A549 (cell line): ENCODE data around the gene SEMA3E. TPM values are rescaled to one million over a fixed set of nuclear protein-coding genes. Genes with fewer than 3 reads are reported as not detected.

Source experiments
- ATAC-seq, 2 experiments: fragments of 200-7000 bp in 1 of 2; fragments of >200 bp in 1 of 2; cut with Nextera tagmentation in 1 of 2; cut with Tn5 transposase in 1 of 2; 3 replicates each; pipeline versions ENCODE4 v1.8.0 to v1.9.1; 2018 to 2020; ENCODE audit warnings: mild to moderate bottlenecking in 1 of 2, moderate library complexity in 1 of 2
- CTCF ChIA-PET: fragments of 300-600 bp; sonication (Branson Sonifier 250); formaldehyde crosslinking; extraction: SDS; loops from one replicate; lab custom pipeline; 2021; ENCODE audit warnings: antibody characterized with exemption, inconsistent platforms; lab: Yijun Ruan, JAX
- POLR2A ChIA-PET: fragments of 350-600 bp; formaldehyde crosslinking; extraction: SDS; loops from one replicate; lab custom pipeline; 2021; ENCODE audit warnings: antibody characterized with exemption, inconsistent platforms; lab: Yijun Ruan, JAX
- DNase-seq, 2 experiments: peaks; one replicate each; pipeline versions ENCODE4 v3.0.0 to v3.0.0-alpha.2; 2011 to 2016; ENCODE audit warnings: low read depth in 1 of 2, low spot score in 1 of 2
- FAIRE-seq: peaks from 2 replicates; lab custom pipeline; 2011; peaks lifted over from hg19 to GRCh38; lab: Jason Lieb, UNC
- H3K27ac ChIP-seq, 2 experiments: fragments of >200 bp; sonication (Bioruptor Twin); formaldehyde crosslinking; 3 replicates each; pipeline ENCODE4 v1.5.1; 2016 to 2017
- H3K4me1 ChIP-seq: fragments of >200 bp; sonication (Bioruptor Twin); formaldehyde crosslinking; 3 replicates; pipeline ENCODE4 v1.6.1; 2016
- H3K4me2 ChIP-seq: fragments of >200 bp; sonication (Bioruptor Twin); formaldehyde crosslinking; 3 replicates; pipeline ENCODE4 v1.6.1; 2016
- H3K4me3 ChIP-seq: fragments of >200 bp; sonication (Bioruptor Twin); formaldehyde crosslinking; 3 replicates; pipeline ENCODE4 v1.5.1; 2016
- H3K9me3 ChIP-seq: fragments of >200 bp; sonication (Bioruptor Twin); formaldehyde crosslinking; 3 replicates; pipeline ENCODE4 v1.6.1; 2016
- ATOH8 ChIP-seq: fragments of 250-450 bp; sonication (Bioruptor Pico); IDR thresholded peaks from 2 replicates; pipeline ENCODE4 v1.5.0; 2020; ENCODE audit warnings: low read depth, mild to moderate bottlenecking, moderate library complexity
- CBX2 ChIP-seq: fragments of 200-600 bp; sonication (generic); IDR thresholded peaks from 2 replicates; pipeline ENCODE4 v1.6.1; 2016; ENCODE audit warnings: low read depth, mild to moderate bottlenecking, borderline replicate concordance
- CHD4 ChIP-seq: fragments of 200-600 bp; sonication (generic); IDR thresholded peaks from 2 replicates; pipeline ENCODE4 v1.6.1; 2016; ENCODE audit warnings: antibody characterized with exemption, mild to moderate bottlenecking, borderline replicate concordance
- EP300 ChIP-seq, 2 experiments: fragments of >200 bp; sonication (Bioruptor Twin); formaldehyde crosslinking; IDR thresholded peaks; 2 replicates in 1 of 2; 3 replicates in 1 of 2; pipeline ENCODE4 v1.6.1; 2016 to 2017
- ESRRA ChIP-seq: fragments of 150-350 bp; IDR thresholded peaks from 2 replicates; pipeline ENCODE4 v1.6.1; 2014; ENCODE audit warnings: mild to moderate bottlenecking, low read length, borderline replicate concordance
- HDAC2 ChIP-seq: fragments of 200-600 bp; sonication (generic); IDR thresholded peaks from 2 replicates; pipeline ENCODE4 v1.6.1; 2016
- HES2 ChIP-seq: fragments of >200 bp; sonication (Bioruptor Twin); formaldehyde crosslinking; IDR thresholded peaks from 2 replicates; pipeline ENCODE4 v1.6.1; 2016
- HOXA7 ChIP-seq: fragments of 250-450 bp; sonication (Bioruptor Pico); IDR thresholded peaks from 2 replicates; pipeline ENCODE4 v1.5.0; 2020; ENCODE audit warnings: mild to moderate bottlenecking, moderate library complexity
- HOXB13 ChIP-seq: fragments of 250-450 bp; sonication (Bioruptor Pico); IDR thresholded peaks from 2 replicates; pipeline ENCODE4 v1.5.0; 2020; ENCODE audit warnings: low read depth, mild to moderate bottlenecking, moderate library complexity
- JUNB ChIP-seq: fragments of >200 bp; sonication (Bioruptor Twin); formaldehyde crosslinking; IDR thresholded peaks from 2 replicates; pipeline ENCODE4 v1.6.1; 2016
- MAX ChIP-seq: IDR thresholded peaks from 2 replicates; pipeline ENCODE4 v1.6.1; 2012
- MYC ChIP-seq: IDR thresholded peaks from 2 replicates; pipeline ENCODE4 v1.6.1; 2012; ENCODE audit warnings: mild to moderate bottlenecking, inconsistent platforms, low read length, improper control_type of control experiment, borderline replicate concordance
- NR3C1 ChIP-seq: fragments of >200 bp; sonication (Bioruptor Twin); formaldehyde crosslinking; IDR thresholded peaks from 3 replicates; pipeline ENCODE4 v1.6.1; 2017
- RARB ChIP-seq: fragments of 250-450 bp; sonication (Bioruptor Pico); IDR thresholded peaks from 2 replicates; pipeline ENCODE4 v1.8.0; 2021; ENCODE audit warnings: mild to moderate bottlenecking, moderate library complexity
- RCOR1 ChIP-seq: fragments of 150-350 bp; IDR thresholded peaks from 2 replicates; pipeline ENCODE4 v1.6.1; 2014; ENCODE audit warnings: antibody characterized with exemption, low read length, low read depth
- SREBF2 ChIP-seq: fragments of 450-650 bp; IDR thresholded peaks from 2 replicates; pipeline ENCODE4 v1.6.1; 2014; ENCODE audit warnings: mild to moderate bottlenecking, moderate library complexity
- TP53 ChIP-seq: fragments of 250-450 bp; sonication (Bioruptor Pico); IDR thresholded peaks from 2 replicates; pipeline ENCODE4 v1.5.0; 2021; ENCODE audit warnings: mild to moderate bottlenecking, moderate library complexity
- ZNF302 ChIP-seq: fragments of 250-450 bp; sonication (Bioruptor Pico); IDR thresholded peaks from 2 replicates; pipeline ENCODE4 v1.9.0; 2021; ENCODE audit warnings: inconsistent platforms, mild to moderate bottlenecking, moderate library complexity
- WGBS: methylation state at CpG from one replicate; pipeline ENCODE4 v1.1.6; 2017; ENCODE audit errors: missing lambda C conversion rate; 5-methylcytosine and 5-hydroxymethylcytosine counted together
- polyA plus RNA-seq, 4 experiments: library from polyadenylated mRNA; depleted of rRNA in 3 of 4; stranded (reverse); fragments of >200 nt; fragmentation: RNase III in 1 of 4; extraction: RNeasy Plus Mini Kit Qiagen cat#74134 plus additional on column Dnase treatment in 1 of 4; gene quantifications; 2 replicates in 3 of 4; 3 replicates in 1 of 4; pipeline ENCODE4 v1.2.3, GENCODE V29; 2011 to 2017
- TF ChIP-seq, protein P1 (sequence below): IDR thresholded peaks from 2 replicates; pipeline ENCODE4 v1.6.1; 2012
- TF ChIP-seq, protein P2 (sequence below): fragments of 150-350 bp; IDR thresholded peaks from 2 replicates; pipeline ENCODE4 v1.6.1; 2014; ENCODE audit warnings: low read depth, mild to moderate bottlenecking, low read length

SEMA3E gene
- polyA plus RNA-seq, 2 of the 4 experiments (the other 2 are of a cell fraction): 1.4 to 2.3 TPM

DNA sequence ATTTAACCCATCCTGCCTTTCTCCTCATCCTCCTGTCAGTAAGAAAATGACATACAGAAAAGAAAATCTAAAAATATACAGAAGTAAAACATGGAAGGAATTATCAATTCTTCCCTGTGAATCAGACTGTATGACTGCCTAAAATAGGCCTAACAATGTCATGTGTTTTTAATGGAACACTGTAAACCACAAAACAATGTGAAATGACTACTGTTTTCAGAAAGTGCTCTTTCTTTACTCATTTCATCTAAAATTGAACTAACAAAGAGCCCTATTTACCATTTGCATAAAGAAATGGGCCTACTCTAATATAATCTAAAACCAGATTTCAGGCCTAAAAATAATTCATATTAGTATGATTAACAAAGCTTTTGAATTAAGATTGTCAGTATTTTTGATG lies 35.7 kb downstream of the SEMA3E start (continued):
- TF ChIP-seq EP300 (IDR thresholded peaks at IDR 0.05): no peak
- no peak for TF ChIP-seq NR3C1
- TF ChIP-seq CBX2: no peak
- TF ChIP-seq ATOH8 (CRISPR knock-in tag): no peak
- TF ChIP-seq MAX: no peak
- TF ChIP-seq HES2: no peak
- TF ChIP-seq, all 56 proteins: peak for 0

DNA sequence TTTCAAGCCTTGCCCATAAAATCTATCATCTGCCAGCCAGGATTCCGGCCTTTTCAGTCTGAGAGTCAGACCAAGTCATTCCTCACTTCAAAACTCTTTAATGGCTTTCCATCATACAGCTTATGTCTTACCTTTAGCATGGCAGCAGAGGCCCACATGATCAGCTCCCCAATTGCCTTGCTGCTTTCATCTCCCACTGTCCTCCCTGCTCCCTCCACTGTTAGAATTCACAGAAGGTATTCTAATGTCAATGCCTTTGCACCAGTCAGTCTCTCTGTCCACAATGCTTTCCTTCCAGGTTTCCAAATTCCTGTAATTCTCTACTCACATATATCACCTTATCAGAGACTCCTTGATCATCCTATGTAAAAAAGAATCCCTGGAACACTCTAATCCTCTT lies 37.2 kb downstream of the SEMA3E start:
- DNase-seq (no peak), FAIRE-seq (no peak), ATAC-seq (no peak)
- POLR2A ChIA-PET: no interaction called here
- CTCF ChIA-PET: no interaction called here
- Histone ChIP-seq H3K4me2 (no peak overlapping the region), H3K4me1 (no peaks in the 10 kb centered on the region; the same call in 2 of the 3 replicates), H3K4me3 (no peak overlapping the region), H3K27ac (no peak overlapping the region), H3K9me3 (no peaks in the 10 kb centered on the region)
- 86% methylated on average over 1 of the region's 1 CpG for WGBS
- TF ChIP-seq HOXB13: no peak
- TF ChIP-seq, protein P1, sequence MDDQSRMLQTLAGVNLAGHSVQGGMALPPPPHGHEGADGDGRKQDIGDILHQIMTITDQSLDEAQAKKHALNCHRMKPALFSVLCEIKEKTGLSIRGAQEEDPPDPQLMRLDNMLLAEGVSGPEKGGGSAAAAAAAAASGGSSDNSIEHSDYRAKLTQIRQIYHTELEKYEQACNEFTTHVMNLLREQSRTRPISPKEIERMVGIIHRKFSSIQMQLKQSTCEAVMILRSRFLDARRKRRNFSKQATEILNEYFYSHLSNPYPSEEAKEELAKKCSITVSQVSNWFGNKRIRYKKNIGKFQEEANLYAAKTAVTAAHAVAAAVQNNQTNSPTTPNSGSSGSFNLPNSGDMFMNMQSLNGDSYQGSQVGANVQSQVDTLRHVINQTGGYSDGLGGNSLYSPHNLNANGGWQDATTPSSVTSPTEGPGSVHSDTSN: no peak
- TF ChIP-seq TP53 (CRISPR knock-in tag): no peak
- TF ChIP-seq SREBF2: no peak
- no peak for TF ChIP-seq CHD4
- TF ChIP-seq MYC: no peak
- no peak for TF ChIP-seq RCOR1
- TF ChIP-seq RARB (CRISPR knock-in tag): no peak

DNA sequence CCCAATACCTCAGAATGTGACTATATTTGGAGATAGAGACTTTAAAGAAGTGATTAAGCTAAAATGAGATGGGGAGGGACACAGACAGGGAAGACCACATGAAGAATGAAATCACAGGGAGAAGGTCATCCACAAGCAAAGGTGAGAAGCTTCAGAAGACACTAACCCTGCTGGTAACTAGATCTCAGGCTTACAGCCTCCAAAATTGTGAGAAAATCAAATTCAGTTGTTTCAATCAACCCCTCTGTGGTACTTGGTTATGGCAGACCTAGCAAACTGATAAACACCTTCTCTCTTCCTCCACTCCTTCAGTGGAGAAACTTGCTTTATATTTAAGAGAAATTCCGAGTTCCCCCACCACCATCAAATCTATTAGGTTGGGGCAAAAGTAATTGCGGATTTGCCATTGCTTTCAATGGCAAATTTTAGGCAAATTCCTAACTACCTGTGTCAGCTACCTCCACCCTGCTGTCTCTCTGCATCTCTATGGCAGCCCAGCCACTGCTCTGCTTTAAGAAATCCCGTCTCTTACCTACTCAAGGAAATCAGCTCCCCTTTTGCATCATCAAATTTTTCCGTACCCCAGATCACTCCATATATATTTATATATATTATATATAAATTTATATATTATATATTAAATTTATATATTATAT lies 38.2 kb downstream of the SEMA3E start:
- ChIA-PET CTCF (no interaction called here), POLR2A (no interaction called here)
- DNase-seq (no peak), ATAC-seq (no peak), FAIRE-seq (no peak)
- Histone ChIP-seq H3K4me1 (no peaks in the 10 kb centered on the region; the same call in 2 of the 3 replicates), H3K4me2 (no peak overlapping the region), H3K9me3 (no peaks in the 10 kb centered on the region), H3K27ac (no peak overlapping the region)
- TF ChIP-seq ZNF302 (CRISPR knock-in tag) (no peak), HOXA7 (no peak), HOXB13 (no peak), NR3C1 (no peak), ESRRA (no peak), HDAC2 (no peak), JUNB (no peak), RARB (CRISPR knock-in tag) (no peak)
- TF ChIP-seq, protein P2, sequence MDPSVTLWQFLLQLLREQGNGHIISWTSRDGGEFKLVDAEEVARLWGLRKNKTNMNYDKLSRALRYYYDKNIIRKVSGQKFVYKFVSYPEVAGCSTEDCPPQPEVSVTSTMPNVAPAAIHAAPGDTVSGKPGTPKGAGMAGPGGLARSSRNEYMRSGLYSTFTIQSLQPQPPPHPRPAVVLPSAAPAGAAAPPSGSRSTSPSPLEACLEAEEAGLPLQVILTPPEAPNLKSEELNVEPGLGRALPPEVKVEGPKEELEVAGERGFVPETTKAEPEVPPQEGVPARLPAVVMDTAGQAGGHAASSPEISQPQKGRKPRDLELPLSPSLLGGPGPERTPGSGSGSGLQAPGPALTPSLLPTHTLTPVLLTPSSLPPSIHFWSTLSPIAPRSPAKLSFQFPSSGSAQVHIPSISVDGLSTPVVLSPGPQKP: no peak
- TF ChIP-seq, all 56 proteins: peak for 0
- H3K4me3 ChIP-seq: no peak overlapping the region
- WGBS: 74% methylated on average over 4 of the region's 4 CpGs
